Neural cell (in vitro differentiated cells): ENCODE results near the gene AASDH. TPM values are rescaled to one million over a fixed set of nuclear protein-coding genes. Genes with fewer than 3 reads are reported as not detected.

Source experiments
- H2AFZ ChIP-seq: fragments of 200-600, 300-800 bp; sonication (generic), shearing (Covaris generic); 2 replicates; pipeline ENCODE4 v1.6.0; 2014; ENCODE audit warnings: low read depth, mild to moderate bottlenecking, antibody characterized with exemption, low read length, moderate library complexity
- H3F3A ChIP-seq: fragments of 200-600 bp; shearing (Covaris generic); 2 replicates; pipeline ENCODE4 v1.6.1; 2016; ENCODE audit warnings: mild to moderate bottlenecking, moderate library complexity, mixed read lengths, antibody characterized with exemption, low read length; ENCODE audit not compliant: insufficient read depth, poor library complexity, severe bottlenecking
- H3K27ac ChIP-seq: fragments of 200-600, 300-800 bp; sonication (generic), shearing (Covaris generic); 2 replicates; pipeline ENCODE4 v1.5.1; 2014; ENCODE audit warnings: mild to moderate bottlenecking, low read length, moderate library complexity
- H3K27me3 ChIP-seq: fragments of 300-800, 200-600 bp; sonication (generic), shearing (Covaris generic); 2 replicates; pipeline ENCODE4 v1.6.0; 2014; ENCODE audit warnings: mild to moderate bottlenecking, low read depth, low read length, moderate library complexity; ENCODE audit not compliant: insufficient read depth
- H3K36me3 ChIP-seq: fragments of 300-800, 200-600 bp; sonication (generic), shearing (Covaris generic); 2 replicates; pipeline ENCODE4 v1.5.1; 2014; ENCODE audit warnings: mild to moderate bottlenecking, antibody characterized with exemption, low read length, moderate library complexity; ENCODE audit not compliant: insufficient read depth
- H3K4me2 ChIP-seq: fragments of 300-800, 200-600 bp; sonication (generic), shearing (Covaris generic); 2 replicates; pipeline ENCODE4 v1.6.0; 2014; ENCODE audit warnings: mild to moderate bottlenecking, low read length
- H3K4me3 ChIP-seq: fragments of 300-800, 200-600 bp; sonication (generic), shearing (Covaris generic); 2 replicates; pipeline ENCODE4 v1.5.1; 2014; ENCODE audit warnings: mild to moderate bottlenecking, low read length, moderate library complexity
- H3K79me2 ChIP-seq: fragments of 200-600 bp; shearing (Covaris generic); replicated peaks from 2 replicates; pipeline ENCODE4 v1.6.0; 2014; ENCODE audit warnings: mild to moderate bottlenecking, low read length, moderate library complexity; ENCODE audit not compliant: insufficient read depth
- H3K9ac ChIP-seq: fragments of 300-800, 200-600 bp; sonication (generic), shearing (Covaris generic); 2 replicates; pipeline ENCODE4 v1.6.1; 2016; ENCODE audit warnings: mild to moderate bottlenecking, low read length, mixed read lengths
- H3K9me2 ChIP-seq: fragments of 200-600 bp; shearing (Covaris generic); 2 replicates; pipeline ENCODE4 v1.6.1; 2016; ENCODE audit warnings: mild to moderate bottlenecking, low read length, mixed read lengths; ENCODE audit not compliant: insufficient read depth
- H3K9me3 ChIP-seq: fragments of 200-600, 300-800 bp; sonication (generic), shearing (Covaris generic); 2 replicates; pipeline ENCODE4 v1.6.1; 2016; ENCODE audit warnings: mild to moderate bottlenecking, mixed run types, low read length, moderate library complexity, mixed read lengths
- H4K20me1 ChIP-seq: fragments of 200-600 bp; shearing (Covaris generic); 2 replicates; pipeline ENCODE4 v1.6.1; 2016; ENCODE audit warnings: mild to moderate bottlenecking, mixed run types; ENCODE audit not compliant: insufficient read depth
- EP300 ChIP-seq: fragments of 450-650 bp; conservative IDR thresholded peaks from 2 replicates; pipeline ENCODE4 v1.6.1; 2014; ENCODE audit warnings: antibody characterized with exemption, mild to moderate bottlenecking, moderate library complexity; ENCODE audit not compliant: poor library complexity, severe bottlenecking
- EZH2 ChIP-seq: fragments of 200-600, 300-800 bp; shearing (Covaris generic), sonication (generic); IDR thresholded peaks from 2 replicates; pipeline ENCODE4 v1.6.1; 2014; ENCODE audit warnings: antibody characterized with exemption, low read length, borderline replicate concordance, mild to moderate bottlenecking; ENCODE audit not compliant: insufficient read depth, poor library complexity, severe bottlenecking
- MXI1 ChIP-seq: fragments of 450-650 bp; conservative IDR thresholded peaks from 2 replicates; pipeline ENCODE4 v1.6.1; 2014; ENCODE audit warnings: antibody characterized with exemption, mild to moderate bottlenecking; ENCODE audit not compliant: poor library complexity, severe bottlenecking
- POLR2AphosphoS5 ChIP-seq: IDR thresholded peaks from 2 replicates; pipeline ENCODE4 v1.6.1; 2012
- RAD21 ChIP-seq: fragments of 450-650 bp; conservative IDR thresholded peaks from 2 replicates; pipeline ENCODE4 v1.6.1; 2014; ENCODE audit warnings: antibody characterized with exemption, mild to moderate bottlenecking, moderate library complexity
- REST ChIP-seq: IDR thresholded peaks from 2 replicates; pipeline ENCODE4 v1.6.1; 2012; ENCODE audit warnings: borderline replicate concordance
- SMC3 ChIP-seq: fragments of 450-650 bp; conservative IDR thresholded peaks from 2 replicates; pipeline ENCODE4 v1.6.1; 2014; ENCODE audit warnings: antibody characterized with exemption, mild to moderate bottlenecking, moderate library complexity; ENCODE audit not compliant: poor library complexity
- TAF1 ChIP-seq: IDR thresholded peaks from 2 replicates; pipeline ENCODE4 v1.6.1; 2012; ENCODE audit warnings: low read depth
- polyA plus RNA-seq: library from polyadenylated mRNA; depleted of rRNA; stranded (reverse); fragments of >200 nt; gene quantifications from 2 replicates; pipeline ENCODE4 v1.2.3, GENCODE V29; 2014
- TF ChIP-seq, protein P1 (sequence below): fragments of 450-650 bp; IDR thresholded peaks from 2 replicates; pipeline ENCODE4 v1.5.1; 2014; ENCODE audit warnings: antibody characterized with exemption, mild to moderate bottlenecking, moderate library complexity; ENCODE audit not compliant: poor library complexity, severe bottlenecking

The AASDH gene
- polyA plus RNA-seq, 1 donor from 2014 or later: 21.8 TPM

DNA sequence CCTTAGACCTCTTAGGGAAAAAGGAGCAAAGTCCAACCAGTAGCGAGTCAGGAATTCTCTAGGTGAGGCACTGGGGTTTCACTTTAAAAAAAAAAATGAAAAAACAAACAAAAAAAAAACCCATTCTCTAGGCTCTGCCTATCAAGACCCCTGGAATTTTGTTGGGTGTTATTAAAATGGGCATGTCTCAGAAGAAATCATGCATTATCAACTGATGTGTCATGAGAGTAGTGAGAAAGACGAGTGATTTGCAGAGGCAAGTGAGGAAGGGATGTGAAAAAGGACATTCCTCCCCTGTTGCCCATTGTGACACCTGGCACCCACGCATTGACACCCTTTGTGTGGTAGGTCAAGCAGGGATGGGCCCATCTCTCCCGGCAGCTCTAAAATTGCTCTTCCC lies 78.9 kb downstream of the AASDH start:
- H3K9ac ChIP-seq: no peak overlapping the region
- no peaks in the 10 kb centered on the region for H4K20me1 ChIP-seq
- H3K4me2 ChIP-seq: no peak overlapping the region
- no peak overlapping the region for H3K27ac ChIP-seq
- H3K36me3 ChIP-seq: no peaks in the 10 kb centered on the region
- H3K27me3 ChIP-seq: no peaks in the 10 kb centered on the region
- H3K4me3 ChIP-seq: no peak overlapping the region
- H3K9me2 ChIP-seq: no peaks in the 10 kb centered on the region
- no peaks in the 10 kb centered on the region for H3K79me2 ChIP-seq
- no peak overlapping the region for H2AFZ ChIP-seq
- H3F3A ChIP-seq: no peaks in the 10 kb centered on the region
- TF ChIP-seq EP300 (no peak), EZH2 (no peak), RAD21 (no peak), SMC3 (no peak), MXI1 (no peak), TAF1 (no peak), REST (no peak), POLR2AphosphoS5 (no peak)
- TF ChIP-seq, protein P1, sequence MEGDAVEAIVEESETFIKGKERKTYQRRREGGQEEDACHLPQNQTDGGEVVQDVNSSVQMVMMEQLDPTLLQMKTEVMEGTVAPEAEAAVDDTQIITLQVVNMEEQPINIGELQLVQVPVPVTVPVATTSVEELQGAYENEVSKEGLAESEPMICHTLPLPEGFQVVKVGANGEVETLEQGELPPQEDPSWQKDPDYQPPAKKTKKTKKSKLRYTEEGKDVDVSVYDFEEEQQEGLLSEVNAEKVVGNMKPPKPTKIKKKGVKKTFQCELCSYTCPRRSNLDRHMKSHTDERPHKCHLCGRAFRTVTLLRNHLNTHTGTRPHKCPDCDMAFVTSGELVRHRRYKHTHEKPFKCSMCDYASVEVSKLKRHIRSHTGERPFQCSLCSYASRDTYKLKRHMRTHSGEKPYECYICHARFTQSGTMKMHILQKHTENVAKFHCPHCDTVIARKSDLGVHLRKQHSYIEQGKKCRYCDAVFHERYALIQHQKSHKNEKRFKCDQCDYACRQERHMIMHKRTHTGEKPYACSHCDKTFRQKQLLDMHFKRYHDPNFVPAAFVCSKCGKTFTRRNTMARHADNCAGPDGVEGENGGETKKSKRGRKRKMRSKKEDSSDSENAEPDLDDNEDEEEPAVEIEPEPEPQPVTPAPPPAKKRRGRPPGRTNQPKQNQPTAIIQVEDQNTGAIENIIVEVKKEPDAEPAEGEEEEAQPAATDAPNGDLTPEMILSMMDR: no peak
- no peaks in the 10 kb centered on the region for H3K9me3 ChIP-seq

GRCh38 chr4:56307423-56307822 lies 79.9 kb downstream of the AASDH start:
- Histone ChIP-seq H3K27me3 (no peaks in the 10 kb centered on the region), H3K9ac (no peak overlapping the region), H3K9me3 (no peaks in the 10 kb centered on the region), H3K79me2 (no peaks in the 10 kb centered on the region), H3K9me2 (no peaks in the 10 kb centered on the region), H3K27ac (no peak overlapping the region), H2AFZ (no peak overlapping the region), H3K4me2 (no peak overlapping the region), H3F3A (no peaks in the 10 kb centered on the region), H3K36me3 (no peaks in the 10 kb centered on the region), H4K20me1 (no peaks in the 10 kb centered on the region), H3K4me3 (no peak overlapping the region)
- no peak for TF ChIP-seq RAD21
- TF ChIP-seq EZH2: no peak
- TF ChIP-seq EP300: no peak
- no peak for TF ChIP-seq POLR2AphosphoS5
- no peak for TF ChIP-seq MXI1
- TF ChIP-seq SMC3: no peak
- TF ChIP-seq TAF1: no peak
- TF ChIP-seq REST: no peak
- TF ChIP-seq, protein P1: no peak
